Activated T-cell treated with anti-CD3 and anti-CD28 coated beads for 1 hour (primary cell): ENCODE results near the gene MSANTD4.
"Not testable (repeated sequence)": the region's sequence is repeated elsewhere in the genome, so short reads cannot be mapped to it uniquely, and the experiment has no call there.

Experiments
- DNase-seq: peaks from one replicate; pipeline ENCODE4 v3.0.0-alpha.2; 2020; ENCODE audit warnings: low read depth

MSANTD4 gene

DNA sequence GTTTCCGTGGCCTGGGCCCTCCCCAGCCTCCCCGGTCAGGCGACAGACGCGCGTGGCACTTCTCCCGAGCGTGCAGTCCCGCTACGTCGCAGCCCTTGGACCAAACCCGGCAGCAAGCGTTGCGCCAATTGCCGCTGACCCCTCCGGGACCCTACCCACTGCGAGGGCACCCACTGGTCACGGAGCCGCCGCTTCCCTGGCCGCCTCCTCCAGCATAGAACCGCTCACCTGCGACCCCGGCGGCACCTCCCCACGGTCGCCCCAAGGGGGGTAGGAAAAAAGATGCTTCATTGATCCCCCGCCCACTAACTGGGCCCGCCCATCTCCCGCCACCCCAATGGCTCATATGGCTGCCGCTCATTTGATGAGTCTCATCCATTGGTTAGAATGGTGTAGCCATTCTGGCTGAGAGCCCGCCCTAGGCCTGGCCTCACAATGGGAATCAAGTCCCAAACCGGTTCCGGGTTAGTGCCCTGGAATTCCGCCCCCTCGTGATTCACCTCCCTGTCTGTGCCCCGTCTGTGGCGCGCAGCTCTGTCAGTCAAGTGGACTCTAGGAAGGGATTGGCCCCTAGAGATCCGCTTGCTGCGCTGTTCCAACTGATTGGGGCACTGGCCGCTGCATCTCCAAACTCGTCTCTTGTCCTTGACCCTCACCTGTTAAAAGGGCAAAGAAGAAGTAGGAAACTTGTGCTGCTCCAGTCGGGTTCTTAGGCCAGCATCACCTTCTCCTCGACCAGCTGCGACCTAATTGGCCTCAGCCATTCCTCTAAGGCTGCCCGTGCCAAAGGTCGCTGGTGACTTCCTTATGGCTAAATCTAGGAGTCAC is at the start of gene MSANTD4:
TSS of gene MSANTD4 (minus strand) at position 274 of the 828 bp plus-strand sequence. CDS start 11,323 bp downstream, outside the sequence.
- peak; percentile 93 for DNase-seq

GRCh38 chr11:106070606-106071005 is 48.6 kb upstream of the MSANTD4 start:
- no peak for DNase-seq

GRCh38 chr11:106063009-106063408 is 41.0 kb upstream of the MSANTD4 start:
- no peak for DNase-seq

DNA sequence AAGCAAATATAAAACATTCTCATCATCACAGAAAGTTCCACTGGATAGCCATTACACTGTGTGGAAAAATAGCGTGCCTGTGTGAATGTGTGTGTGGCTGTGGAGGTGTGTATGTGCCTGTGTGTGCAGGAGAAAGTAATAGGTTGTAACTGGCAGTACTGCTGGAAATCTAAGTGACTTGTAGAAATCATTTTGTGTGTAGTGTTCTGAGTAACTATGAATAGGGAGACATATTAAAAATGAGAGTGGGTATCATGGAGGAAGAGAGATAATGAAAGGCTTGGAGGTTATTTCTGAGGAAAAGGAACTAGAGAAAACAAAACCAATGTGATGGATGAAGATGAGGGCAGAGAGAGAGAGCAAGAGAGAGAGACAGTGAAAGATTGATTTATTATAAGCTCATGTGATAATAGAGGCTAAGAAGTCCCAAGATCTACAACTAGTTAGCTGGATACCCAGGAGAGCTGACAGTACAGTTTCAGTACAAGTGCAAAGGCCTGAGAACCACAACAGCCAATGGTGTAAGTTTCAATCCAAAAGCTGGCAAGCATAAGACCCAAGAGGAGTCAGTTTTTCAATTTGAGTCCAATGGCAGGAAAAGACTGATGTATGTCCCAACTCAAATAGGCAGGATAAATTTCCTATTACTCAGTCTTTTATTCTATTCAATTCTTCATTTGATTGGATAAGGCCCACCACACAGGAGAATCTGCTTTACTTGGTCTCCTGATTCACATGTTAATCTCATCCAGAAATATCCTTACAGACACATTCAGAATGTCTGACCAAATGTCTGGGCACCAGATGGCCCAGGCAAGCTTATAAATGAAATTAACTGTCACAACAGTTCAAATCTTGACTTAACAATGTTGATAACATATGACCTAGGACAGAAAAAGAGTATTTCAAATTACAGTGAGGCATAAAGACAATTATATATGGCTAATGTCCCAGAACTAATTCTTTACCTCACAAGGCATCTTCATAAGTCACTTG is 40.2 kb upstream of the MSANTD4 start:
- DNase-seq: no peak

GRCh38 chr11:106061249-106061784 is 39.3 kb upstream of the MSANTD4 start:
- DNase-seq: no peak

DNA sequence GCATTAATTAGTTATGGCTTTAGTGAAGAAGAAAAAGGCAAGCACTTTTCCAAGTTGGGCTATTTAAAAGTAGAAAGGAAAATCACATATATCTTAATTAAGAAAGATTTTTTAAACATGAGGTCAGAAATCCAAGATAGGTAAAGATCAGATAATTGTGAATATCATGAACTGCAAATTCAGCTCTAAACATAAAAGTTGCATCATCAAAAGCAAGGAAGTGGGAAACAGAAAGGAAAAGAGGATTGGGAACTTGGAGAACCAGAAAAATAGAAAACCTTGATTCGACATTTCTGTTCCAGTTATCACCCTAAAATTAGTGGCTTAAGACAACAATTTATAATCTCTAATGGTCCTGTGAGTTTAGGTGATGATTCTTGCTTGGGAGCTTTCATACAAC is 37.6 kb upstream of the MSANTD4 start:
- no peak for DNase-seq

GRCh38 chr11:106058377-106058776 is 36.3 kb upstream of the MSANTD4 start:
- DNase-seq: not testable (repeated sequence)

GRCh38 chr11:106051103-106051502 is 29.1 kb upstream of the MSANTD4 start:
- no peak for DNase-seq

GRCh38 chr11:106049727-106050476 is 27.9 kb upstream of the MSANTD4 start:
- DNase-seq: no peak

- no peak for DNase-seq
These were observed 25.6 kb upstream of the MSANTD4 start for GRCh38 chr11:106047631-106048030.

GRCh38 chr11:106043540-106043939 is 21.5 kb upstream of the MSANTD4 start:
- no peak for DNase-seq

GRCh38 chr11:106032861-106033260 is 10.8 kb upstream of the MSANTD4 start:
- no peak for DNase-seq

DNA sequence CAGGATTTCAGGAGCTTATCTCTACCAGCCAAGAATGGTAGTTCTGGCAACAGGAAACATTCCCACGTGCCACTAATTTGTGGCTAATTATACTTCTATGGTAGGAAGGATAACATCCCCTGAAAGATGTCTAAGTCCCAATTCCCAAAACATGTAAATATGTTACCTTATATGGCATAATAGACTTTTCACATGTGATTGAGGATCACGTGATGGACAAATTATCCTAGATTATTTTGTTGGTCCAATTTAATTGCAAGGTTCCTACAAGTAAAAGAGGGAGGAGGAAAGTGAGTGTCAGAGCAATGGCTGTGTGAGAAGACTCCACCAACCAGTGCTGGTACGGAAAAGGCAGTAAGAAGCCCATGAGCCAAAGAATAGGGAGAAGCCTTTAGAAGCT is 9.9 kb upstream of the MSANTD4 start:
- no peak for DNase-seq

- no peak for DNase-seq
These were observed 9.3 kb upstream of the MSANTD4 start for GRCh38 chr11:106031202-106031810.

- no peak for DNase-seq
These were observed 8.6 kb upstream of the MSANTD4 start for GRCh38 chr11:106030609-106031008.

- no peak for DNase-seq
These were observed 795 bp upstream of the MSANTD4 start for GRCh38 chr11:106022795-106023275.

DNA sequence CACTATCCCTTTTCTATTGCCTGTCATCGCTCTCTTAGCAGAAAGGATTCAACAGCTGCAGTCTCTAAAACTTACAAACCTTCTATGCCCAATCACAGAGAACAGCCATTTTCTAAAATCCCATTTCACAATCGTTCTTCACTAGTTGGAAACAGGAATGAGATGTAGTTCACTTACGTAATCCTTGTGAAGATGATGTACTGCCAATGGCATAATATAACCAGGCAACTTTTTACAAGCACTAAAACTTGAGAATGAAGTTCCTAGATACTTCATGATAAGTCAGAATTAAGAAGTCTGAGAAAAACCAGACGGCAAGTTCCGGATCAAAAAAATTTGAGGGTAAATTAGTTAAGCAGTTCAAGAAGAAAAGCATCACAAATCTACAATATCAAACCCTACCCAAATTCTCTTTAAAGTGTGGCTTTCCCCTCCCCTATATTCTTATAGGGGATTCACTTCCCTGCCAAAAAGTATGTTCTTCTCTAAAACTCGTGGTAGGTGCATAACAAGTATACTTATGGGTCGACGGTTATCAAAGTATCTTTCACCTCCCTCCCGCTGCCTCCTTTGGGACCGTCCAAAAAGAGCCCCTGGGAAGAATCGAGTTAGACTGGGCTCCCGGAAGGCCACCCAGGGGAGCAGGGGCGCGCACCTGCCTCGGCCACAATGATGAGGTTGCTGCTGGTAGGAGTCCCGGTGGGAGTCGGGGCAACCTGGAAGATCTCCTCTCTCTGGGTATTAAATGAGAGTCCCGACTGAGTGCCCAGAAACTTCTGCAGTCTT is 666 bp downstream of the MSANTD4 start:
- no peak for DNase-seq

DNA sequence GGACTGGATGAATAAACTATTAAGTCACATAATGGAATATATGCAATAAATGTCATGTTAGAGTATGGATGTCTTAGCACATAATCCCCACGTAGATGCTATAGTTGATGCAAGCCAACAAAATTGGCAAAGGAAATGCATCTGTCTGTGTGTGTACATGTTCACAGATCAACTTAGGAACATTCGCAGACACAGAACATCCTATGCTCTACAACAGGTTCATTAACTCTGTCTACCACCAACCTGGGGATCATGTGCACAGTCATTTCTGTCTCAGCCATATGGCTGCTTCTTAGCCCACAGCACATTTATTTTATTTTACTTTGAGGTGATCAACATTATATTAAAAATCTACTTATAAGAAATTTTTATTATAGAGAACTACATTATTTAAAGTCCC is 4.9 kb downstream of the MSANTD4 start:
- DNase-seq: no peak

DNA sequence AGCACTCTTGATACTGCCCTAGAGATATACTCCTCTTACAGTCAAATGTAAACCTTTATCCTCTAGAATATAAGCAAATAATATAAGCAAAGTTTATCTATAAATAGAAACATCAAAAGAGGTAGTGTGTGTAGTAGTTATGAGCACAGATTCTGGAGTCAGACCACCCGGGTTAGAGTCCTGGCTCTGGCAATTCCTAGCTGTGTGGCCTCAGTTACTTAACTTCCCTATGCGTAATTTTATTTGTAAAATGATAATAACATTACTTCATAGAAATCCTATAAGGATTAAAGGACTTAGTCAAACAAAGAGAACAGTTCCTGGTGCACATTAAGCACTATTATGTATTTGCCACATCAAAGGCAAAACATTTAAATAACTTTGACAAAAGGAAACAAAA is 7.0 kb downstream of the MSANTD4 start:
- no peak for DNase-seq

GRCh38 chr11:106014620-106015019 is 7.4 kb downstream of the MSANTD4 start:
- DNase-seq: no peak
